DMS53 treated with DMSO at 0.1 percent for 48 hours (cell line): Measurements from ENCODE around the gene RPS8.
"Not testable (repeated sequence)": the region's sequence is repeated elsewhere in the genome, so short reads cannot be mapped to it uniquely, and the experiment has no call there.

Experiments used
- DNase-seq: peaks from one replicate; lab custom pipeline; 2025; ENCODE audit not compliant: unreplicated experiment; lab: John Stamatoyannopoulos, UW

RPS8 gene

DNA sequence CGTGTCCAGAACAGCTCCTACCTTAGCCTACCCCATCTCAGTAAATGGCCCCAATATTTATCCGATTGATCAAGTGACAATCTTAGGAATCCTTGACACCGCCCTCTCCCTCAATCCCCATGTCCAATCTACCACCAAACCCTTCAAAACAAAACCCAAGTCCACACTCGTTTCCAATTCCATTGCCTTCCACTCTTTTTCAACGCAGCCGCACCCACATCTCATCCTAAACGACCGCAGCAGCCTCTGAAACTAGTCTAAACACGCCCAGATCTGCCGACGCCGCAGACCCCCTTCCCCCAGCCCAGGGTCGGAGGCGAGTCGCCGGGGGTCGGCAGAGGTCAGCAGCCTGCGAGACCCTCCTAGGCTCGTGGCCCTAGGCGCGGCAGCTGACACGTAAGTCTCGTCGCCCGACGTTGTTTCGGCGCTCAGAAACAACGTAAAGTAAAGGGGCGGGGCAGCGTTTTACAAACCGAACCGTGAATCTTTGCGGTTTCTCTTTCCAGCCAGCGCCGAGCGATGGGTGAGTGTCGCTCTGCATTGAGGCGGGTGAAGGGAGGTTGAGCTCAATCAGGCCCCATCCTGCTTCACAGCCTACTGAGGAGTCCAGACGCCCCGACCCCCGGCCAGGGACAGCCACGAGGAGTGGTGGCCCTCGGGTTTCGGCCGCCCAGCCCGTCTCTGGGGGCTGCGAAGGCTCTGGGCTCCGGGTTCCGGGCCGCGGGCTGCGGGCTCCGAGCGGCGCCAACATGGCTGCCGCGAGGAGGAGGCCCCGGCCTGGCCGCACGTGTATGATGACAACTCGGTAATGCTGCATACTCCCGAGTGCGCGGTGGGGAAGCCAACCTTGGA, at the start of gene RPS8:
Gene RPS8, plus strand, starts transcription at position 463 of the 852 bp plus-strand sequence. Its CDS starts 57 bp downstream, at position 520.
- peak; percentile 89 for DNase-seq

DNA sequence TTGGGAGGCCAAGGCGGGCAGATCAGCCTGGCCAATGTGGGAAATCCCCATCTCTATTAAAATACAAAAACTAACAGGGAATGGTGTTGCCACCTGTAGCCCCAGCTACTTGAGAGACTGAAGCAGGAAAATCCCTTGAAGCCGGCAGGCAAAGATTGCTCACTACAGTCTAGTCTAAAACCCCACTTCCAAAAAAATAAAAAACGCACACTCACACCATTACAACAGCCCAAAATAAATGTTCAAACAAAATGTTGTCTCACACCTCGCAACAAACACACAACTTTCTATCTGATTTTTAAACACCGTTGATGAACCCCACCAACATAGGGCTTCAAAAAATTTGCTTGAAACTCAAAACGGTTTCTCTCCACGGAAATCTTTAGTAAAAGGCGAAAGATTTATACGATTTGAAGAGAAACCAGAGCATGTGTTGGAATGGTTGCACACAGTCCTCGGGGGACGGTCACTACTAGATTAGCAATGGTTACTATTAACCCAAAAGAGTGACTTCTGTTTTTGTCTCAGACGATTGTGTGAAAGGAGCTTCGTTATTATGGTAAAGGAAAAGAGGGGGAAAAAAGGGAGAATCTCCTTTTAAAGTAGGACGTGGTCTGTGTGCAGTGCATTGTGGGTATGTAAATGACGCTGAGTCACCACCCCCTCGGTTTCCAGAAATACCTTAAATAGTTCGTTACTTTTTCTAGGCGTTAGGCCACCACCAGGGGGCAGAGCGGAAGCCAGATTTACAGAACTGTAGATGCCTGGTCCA, 44.4 kb upstream of the RPS8 start, which contains the start of gene RNU5D-1:
Gene RNU5D-1, minus strand, starts transcription at position 430 of the 772 bp plus-strand sequence.
- peak; percentile 97 for DNase-seq

DNA sequence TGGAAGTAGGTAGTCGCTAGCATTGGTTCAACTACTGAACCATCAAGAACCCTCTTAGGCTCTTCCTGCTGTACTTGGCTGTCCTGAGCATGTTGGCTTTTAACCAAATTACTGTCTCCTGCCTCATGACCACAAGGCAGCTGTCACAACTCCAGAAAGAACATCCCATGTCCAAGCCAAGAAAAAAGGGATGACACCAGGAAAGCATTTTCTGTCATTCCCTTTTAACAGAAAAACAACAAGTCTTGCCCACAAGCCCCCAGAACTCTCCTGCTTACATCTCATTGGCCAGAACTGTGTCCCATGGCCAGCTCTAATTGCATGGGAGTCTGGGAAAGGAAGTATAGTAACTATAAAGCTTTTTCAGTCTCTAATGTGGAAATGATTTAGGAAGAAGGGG, 42.0 kb upstream of the RPS8 start:
- DNase-seq, result no peak

DNA sequence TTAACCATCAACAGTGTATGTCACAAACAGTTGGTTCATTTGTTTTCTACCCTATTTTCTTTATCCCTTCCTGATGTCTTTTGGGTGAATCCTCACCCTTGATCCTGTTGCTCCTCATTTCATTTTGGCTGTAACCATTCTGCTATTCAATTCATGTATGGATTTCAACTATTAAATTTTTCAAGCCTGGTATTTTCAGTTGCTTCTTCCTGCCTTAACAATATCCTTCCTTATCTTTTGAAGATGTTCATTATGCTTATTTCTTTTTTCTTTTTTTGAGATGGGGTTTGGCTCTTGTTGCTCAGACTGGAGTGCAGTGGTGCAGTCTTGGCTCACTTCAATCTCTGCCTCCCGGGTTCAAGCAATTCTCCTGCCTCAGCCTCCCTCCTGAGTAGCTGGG, 41.6 kb upstream of the RPS8 start:
- no peak for DNase-seq

DNA sequence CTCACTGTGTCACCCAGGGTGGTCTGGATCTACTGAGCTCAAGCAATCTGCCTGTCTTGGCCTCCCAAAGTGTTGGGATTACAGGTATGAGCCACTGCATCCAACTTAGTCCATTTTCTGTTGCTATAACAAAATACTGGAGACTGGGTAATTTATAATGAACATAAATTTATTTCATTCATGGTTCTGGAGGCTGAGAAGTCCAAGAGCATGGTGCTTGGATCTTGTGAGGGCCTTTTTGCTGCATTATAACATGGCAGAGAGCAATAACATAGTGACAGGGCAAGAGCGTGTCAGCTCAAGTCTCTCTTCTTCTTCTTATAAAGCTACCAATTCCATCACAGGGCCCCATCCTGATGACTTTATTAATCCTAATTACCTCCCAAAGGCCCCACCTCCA, 39.3 kb upstream of the RPS8 start:
- DNase-seq, result no peak

DNA sequence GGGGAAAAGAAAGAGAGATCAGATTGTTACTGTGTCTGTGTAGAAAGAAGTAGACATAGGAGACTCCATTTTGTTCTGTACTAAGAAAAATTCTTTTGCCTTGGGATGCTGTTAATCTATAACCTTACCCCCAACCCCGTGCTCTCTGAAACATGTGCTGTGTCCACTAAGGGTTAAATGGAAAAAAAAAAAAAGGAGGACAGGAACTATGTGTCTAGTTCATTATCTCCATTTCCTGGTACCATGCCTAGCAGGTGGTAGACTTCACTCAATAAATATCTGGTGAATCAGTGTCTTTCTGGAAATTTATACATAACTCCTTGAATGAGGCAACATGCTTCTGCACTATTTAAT, 36.4 kb upstream of the RPS8 start:
- not testable (repeated sequence) for DNase-seq

DNA sequence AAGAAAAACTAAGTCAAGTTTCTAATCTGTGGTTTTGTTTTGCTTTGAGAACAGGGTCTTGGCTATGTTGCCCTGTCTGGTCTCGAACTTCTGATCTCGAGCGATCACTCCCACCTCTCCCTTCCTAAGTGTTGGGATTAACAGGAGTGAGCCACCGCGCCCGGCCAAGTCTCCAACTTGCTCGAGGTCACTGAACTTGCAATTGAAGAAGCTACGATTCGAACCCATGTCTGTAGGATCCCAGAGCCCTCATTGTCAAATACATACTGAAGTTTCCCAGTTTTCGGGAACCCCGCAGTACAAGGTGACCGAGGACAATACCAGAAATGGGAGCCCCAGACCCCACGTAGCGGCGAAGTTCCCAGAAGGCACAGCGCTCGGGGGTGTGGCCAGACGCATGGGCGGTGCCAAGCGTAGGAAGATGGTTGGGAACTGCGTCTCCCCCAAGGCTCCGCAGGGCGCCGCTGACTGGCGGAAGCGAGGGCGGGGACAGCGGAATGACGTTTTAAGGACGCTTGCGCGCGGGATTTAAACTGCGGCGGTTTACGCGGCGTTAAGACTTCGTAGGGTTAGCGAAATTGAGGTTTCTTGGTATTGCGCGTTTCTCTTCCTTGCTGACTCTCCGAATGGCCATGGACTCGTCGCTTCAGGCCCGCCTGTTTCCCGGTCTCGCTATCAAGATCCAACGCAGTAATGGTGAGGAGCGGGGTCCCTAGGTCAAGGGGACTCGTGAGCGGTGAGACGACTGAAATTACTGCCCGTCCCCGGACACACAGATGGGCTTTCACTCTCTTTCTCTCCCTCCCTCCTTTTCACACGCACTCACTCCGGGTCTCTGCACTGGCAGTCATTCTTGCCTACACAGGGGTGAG, 35.8 kb upstream of the RPS8 start, which contains the start of gene KIF2C:
Gene KIF2C, plus strand, starts transcription at position 531 of the 872 bp plus-strand sequence. Its CDS starts 96 bp downstream, at position 627.
- peak; percentile 94 for DNase-seq

DNA sequence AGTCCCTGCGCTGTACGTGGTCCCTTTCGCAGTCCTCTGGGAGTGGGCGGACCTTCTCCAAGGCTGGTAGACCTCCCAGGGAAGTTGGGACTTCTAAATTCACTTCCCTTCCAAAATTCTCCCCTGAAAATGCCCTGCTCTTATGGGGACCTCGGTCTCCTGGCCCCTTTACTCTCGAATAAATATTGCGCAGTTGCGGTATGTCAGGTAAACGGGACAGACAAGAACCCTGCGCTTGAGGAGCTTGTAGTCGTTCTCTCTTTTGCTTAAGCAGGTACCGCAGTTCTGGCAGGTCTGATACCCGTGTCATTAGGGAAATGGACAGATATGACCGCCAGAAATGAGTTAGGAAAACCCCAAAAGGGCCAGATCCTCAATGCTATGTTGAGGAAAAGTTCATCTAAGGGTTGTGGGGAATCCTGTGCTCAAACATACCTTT, 35.1 kb upstream of the RPS8 start:
- no peak for DNase-seq

DNA sequence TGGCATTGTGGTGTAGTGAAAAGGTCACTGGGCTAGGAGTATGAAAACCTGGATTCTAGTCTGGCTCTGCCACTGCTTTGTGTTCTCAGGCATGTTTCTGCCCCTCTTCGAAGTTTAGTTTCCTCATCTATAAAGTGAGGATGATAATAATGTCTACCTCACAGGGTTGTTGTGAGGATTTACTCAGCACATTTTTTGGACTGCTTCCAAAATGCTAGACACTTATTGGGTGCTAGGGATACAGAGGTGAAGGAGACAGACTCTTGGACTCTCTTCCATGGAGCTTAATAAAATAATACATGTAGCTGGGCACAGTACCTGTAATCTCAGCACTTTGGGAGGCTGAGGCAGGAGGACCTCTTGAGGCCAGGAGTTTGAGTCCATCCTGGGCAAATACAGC, 32.1 kb upstream of the RPS8 start:
- no peak for DNase-seq

DNA sequence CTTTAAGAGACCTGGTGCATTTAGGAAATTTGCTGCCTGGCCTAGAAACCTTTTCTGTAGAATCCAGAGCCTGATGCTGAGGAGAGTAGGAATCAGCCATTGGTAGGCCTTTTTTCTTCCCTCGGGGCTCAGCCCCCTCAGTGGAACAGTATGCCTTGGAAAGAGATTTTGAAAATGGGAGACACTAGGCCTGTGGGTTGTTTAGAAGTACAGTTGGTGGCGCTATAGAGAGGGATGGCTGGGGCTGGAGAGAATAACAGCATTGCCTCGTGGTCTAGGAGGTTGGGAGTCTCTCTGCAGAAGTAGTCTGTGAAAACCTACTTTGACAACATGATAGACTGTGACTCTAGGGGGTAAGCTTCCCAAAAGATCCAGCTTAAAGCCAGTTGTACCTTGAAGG, 27.5 kb upstream of the RPS8 start:
- no peak for DNase-seq

DNA sequence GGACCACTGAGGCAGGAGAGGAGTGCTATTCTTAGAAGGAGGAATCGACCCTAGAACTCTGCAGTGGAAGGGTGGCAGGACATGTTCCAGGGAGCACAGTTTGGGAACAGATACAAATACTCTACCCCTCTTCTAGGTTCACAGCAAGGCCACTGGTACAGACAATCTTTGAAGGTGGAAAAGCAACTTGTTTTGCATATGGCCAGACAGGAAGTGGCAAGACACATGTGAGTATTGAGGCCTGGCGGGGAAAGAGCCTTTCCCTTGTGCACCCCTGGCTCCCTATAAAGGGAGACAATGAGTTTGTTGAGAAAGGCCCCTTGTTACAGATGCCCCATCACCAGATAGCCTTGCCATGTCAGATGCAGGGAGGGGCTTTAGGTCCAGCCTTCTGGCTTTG, 17.9 kb upstream of the RPS8 start:
- DNase-seq, result no peak

DNA sequence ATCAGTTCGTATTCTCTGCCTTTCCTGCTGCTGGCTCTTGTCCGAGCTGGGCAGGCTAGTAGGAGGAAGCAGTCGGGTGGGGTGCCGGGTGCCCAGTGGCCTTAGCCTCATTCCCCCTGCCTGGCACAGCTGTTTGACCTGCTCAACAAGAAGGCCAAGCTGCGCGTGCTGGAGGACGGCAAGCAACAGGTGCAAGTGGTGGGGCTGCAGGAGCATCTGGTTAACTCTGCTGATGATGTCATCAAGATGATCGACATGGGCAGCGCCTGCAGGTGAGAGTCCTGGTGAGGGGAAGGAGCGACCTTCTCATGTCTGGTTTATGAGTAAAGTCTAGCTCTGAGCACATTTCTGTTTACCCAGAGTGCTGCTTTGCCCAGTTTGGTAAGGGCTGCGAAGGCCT, 16.3 kb upstream of the RPS8 start:
- no peak for DNase-seq

DNA sequence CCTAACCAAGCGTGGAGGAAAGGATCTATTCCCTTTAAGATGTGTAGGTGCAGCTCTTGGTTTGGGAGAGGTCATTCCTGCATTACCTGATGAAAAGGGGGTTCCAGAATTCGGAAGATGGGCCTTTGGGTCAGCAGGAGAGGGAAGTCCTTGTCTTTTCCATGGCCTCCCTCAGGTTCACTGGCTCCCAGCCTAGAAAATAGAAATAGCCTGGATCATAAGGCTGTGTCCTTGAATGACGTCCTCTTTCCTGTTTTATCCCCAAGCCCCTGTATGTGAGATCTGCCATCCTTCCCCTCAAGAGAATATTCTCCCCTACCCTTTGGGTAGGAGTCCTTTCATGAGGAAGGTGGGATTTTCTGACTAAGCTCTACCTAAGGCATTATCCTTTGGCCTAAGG, 14.5 kb upstream of the RPS8 start:
- no peak for DNase-seq

DNA sequence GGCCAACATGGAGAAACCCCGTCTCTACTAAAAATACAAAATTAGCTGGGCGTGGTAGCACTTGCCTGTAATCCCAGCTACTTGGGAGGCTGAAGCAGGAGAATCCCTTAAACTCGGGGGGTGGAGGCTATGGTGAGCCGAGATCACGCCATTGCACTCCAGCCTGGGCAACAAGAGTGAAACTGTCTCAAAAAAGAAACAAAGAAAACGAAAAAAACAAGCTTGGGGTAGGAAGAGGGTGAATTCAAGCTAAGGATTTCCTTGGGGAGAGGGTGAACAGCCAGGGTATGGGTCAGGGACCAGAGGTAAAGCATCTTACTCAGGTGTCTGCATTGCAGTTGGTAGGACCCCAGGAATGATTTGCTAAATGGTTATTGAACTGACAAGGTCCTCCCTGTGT, 8.9 kb upstream of the RPS8 start:
- DNase-seq, result not testable (repeated sequence)

DNA sequence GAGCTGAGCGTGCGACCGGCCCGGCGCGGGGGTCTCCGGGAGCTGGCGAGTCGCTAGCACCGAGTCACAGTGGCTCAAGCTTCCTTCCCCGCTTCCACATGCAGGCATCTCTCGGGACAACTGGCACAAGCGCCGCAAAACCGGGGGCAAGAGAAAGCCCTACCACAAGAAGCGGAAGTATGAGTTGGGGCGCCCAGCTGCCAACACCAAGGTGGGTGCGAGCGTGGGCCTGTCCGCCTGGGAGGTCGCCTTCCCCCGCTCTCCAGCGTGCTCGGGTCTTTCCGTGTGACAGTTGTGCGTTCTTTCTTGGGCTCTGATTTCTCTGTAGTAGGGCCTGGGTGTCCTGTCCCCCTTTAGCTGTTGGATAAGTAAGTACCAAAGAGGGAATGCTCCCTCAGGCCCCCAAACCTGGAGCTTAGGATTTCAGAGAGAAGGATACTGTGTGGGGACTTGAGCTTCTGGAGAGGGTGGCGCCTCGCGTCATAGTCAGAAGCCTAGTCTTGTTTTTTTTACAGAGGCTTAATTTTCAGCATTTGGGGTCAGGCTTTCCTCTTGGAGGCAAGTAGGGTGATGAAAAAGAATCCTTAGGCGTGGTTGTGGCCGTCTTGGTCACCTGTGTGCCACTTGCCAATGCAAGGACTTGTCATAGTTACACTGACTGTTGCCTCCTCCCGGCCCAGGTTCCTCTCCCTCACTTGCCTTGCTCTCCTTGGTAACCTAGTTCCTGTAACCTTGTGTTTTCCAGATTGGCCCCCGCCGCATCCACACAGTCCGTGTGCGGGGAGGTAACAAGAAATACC, 790 bp downstream of the RPS8 start:
- DNase-seq, result no peak

DNA sequence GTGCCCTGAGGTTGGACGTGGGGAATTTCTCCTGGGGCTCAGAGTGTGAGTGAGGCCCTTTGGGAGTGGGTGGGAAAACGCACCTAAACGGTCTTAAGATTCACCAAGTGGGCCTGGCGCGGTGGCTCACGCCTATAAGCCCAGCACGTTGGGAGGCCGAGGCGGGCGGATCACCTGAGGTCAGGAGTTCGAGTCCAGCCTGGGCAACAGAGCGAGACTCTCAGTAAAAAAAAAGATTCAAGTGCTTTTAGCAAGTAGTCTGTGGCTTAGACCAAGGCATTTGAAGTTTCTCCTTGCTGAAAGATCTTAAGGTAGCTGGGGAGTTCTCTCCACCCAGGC, 1.4 kb downstream of the RPS8 start:
- no peak for DNase-seq

DNA sequence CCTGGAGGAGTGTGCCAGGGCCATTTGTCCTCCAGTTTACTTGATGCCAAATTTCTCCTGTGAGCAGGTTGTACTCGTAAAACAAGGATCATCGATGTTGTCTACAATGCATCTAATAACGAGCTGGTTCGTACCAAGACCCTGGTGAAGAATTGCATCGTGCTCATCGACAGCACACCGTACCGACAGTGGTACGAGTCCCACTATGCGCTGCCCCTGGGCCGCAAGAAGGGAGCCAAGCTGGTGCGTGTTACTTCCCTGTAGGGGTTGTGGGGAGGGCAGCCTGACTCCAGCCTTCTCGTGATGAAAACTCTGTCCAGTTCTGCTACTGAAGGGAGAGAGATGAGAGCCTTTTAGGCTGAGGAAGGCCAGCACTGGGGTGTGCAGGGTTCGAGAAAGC, 2.2 kb downstream of the RPS8 start:
- no peak for DNase-seq

DNA sequence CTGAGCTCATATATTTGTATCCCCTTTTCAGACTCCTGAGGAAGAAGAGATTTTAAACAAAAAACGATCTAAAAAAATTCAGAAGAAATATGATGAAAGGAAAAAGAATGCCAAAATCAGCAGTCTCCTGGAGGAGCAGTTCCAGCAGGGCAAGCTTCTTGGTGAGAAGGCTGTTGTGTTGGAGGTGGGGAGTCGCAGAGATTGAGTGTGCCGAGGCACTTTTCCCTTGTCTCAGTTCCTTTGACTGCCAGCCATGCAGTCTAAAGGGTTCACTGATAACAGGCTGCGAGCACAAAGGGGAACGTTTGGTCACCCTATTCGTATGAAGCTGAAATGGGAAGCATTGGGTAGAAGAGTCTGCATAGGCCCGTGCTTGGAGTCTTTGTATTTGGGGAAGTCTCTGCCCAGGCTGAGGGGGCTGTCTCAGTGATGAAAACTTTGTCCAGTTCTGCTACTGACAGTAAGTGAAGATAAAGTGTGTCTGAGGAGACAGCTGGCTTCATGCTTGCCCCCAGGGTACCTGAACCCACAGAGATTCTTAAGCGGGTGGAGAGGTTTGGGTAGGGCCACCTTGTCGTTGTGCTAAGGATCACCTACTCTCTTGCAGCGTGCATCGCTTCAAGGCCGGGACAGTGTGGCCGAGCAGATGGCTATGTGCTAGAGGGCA, 2.8 kb downstream of the RPS8 start:
- no peak for DNase-seq

DNA sequence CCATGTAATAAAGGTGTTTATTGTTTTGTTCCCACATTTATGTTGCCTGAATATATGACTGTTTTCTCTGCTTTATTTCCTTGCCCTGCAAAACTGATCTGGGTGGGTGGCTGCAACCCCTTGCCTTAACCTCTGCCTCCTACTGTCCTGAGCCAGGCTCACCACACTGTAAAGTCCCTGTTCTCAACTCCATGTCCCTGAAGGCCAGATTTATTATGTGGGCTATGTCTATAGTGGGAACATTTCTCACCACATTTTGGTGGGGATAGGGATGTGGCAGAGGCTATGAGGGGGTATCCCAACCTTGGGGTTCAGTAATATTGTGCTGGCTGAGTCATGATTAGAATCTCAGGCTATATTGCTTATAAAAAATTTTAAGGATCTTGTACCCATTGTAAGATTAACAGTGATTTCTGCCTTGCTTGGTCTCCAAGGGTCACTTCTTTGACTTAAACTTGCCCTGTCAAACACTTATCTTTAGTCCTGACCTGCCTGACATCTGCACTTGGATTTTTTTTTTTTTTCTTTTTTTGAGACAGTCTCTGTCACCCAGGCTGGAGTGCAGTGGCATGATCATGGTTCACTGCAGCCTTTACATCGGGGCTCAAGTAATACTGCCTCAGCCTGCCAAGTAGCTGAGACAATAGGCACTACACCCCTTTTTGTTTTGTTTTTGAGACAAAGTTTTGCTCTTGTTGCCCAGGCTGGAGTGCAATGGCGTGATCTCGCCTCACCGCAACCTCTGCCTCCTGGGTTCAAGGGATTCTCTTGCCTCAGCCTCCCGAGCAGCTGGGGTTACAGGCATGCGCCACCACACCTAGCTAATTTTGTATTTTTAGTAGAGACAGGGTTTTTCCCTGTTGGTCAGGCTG, 3.6 kb downstream of the RPS8 start:
- DNase-seq, result no peak
